GM23338 (cell line): ENCODE measurements around the gene OSBPL6. TPM values are rescaled to one million over a fixed set of nuclear protein-coding genes. Genes with fewer than 3 reads are reported as not detected.
A peak's percentile ranks its signal among the peaks of the same experiment; 100 is the strongest.

ENCODE experiments used
- ATAC-seq: fragments of 200-7000 bp; cut with Tn5 transposase; 3 replicates; pipeline ENCODE4 v1.9.1; 2020
- DNase-seq: peaks from one replicate; pipeline ENCODE4 v3.0.0-alpha.2; 2015; ENCODE audit warnings: low spot score
- H2AFZ ChIP-seq: fragments of 200-600 bp; sonication (generic); 2 replicates; pipeline ENCODE4 v1.8.0; 2016; ENCODE audit warnings: antibody characterized with exemption, mild to moderate bottlenecking, moderate library complexity
- H3F3A ChIP-seq: fragments of 200-600 bp; sonication (generic); replicated peaks from 2 replicates; pipeline ENCODE4 v1.8.0; 2017; ENCODE audit warnings: antibody characterized with exemption, mixed run types, low read depth
- H3K27ac ChIP-seq: fragments of 200-600 bp; sonication (generic); 2 replicates; pipeline ENCODE4 v1.6.1; 2016; ENCODE audit warnings: low read depth
- H3K27me3 ChIP-seq: fragments of 200-600 bp; sonication (generic); 2 replicates; pipeline ENCODE4 v1.8.0; 2016; ENCODE audit warnings: mild to moderate bottlenecking, mixed run types, moderate library complexity; ENCODE audit not compliant: insufficient read depth
- H3K36me3 ChIP-seq: fragments of 200-600 bp; sonication (generic); 2 replicates; pipeline ENCODE4 v1.8.0; 2016; ENCODE audit warnings: mild to moderate bottlenecking; ENCODE audit not compliant: insufficient read depth
- H3K4me1 ChIP-seq: fragments of 200-600 bp; sonication (generic); 2 replicates; pipeline ENCODE4 v1.8.0; 2016; ENCODE audit warnings: mild to moderate bottlenecking, moderate library complexity; ENCODE audit not compliant: insufficient read depth
- H3K4me2 ChIP-seq: fragments of 200-600 bp; sonication (generic); 2 replicates; pipeline ENCODE4 v1.7.1; 2017; ENCODE audit warnings: mixed run types
- H3K4me3 ChIP-seq: fragments of 200-600 bp; sonication (generic); 2 replicates; pipeline ENCODE4 v1.6.1; 2016; ENCODE audit warnings: mixed run types
- H3K79me2 ChIP-seq: fragments of 200-600 bp; sonication (generic); replicated peaks from 2 replicates; pipeline ENCODE4 v1.8.0; 2017; ENCODE audit warnings: mild to moderate bottlenecking; ENCODE audit not compliant: insufficient read depth
- H3K9me2 ChIP-seq: fragments of 200-600 bp; sonication (generic); 2 replicates; pipeline ENCODE4 v1.8.0; 2017; ENCODE audit not compliant: insufficient read depth
- H4K20me1 ChIP-seq: fragments of 200-600 bp; sonication (generic); replicated peaks from 2 replicates; pipeline ENCODE4 v1.8.0; 2017; ENCODE audit warnings: mild to moderate bottlenecking; ENCODE audit not compliant: insufficient read depth
- H3K27ac Mint-ChIP-seq: 2 replicates; pipeline ENCODE4 v1.8.0; 2020; ENCODE audit warnings: inconsistent platforms, mild to moderate bottlenecking, moderate library complexity, mixed read lengths
- H3K27me3 Mint-ChIP-seq: 3 replicates; pipeline ENCODE4 v1.8.0; 2022; ENCODE audit warnings: low read depth, mild to moderate bottlenecking, moderate library complexity, mixed read lengths, inconsistent platforms; ENCODE audit not compliant: insufficient read depth, poor library complexity
- H3K36me3 Mint-ChIP-seq: 3 replicates; pipeline ENCODE4 v1.8.0; 2021; ENCODE audit warnings: low read depth, mild to moderate bottlenecking, inconsistent platforms, moderate library complexity, mixed read lengths
- H3K4me1 Mint-ChIP-seq: 3 replicates; pipeline ENCODE4 v1.8.0; 2020; ENCODE audit warnings: mild to moderate bottlenecking, inconsistent platforms, mixed read lengths
- H3K4me3 Mint-ChIP-seq: 3 replicates; pipeline ENCODE4 v1.8.0; 2021; ENCODE audit warnings: moderate library complexity, mild to moderate bottlenecking, inconsistent platforms, mixed read lengths
- H3K9me3 Mint-ChIP-seq: 3 replicates; pipeline ENCODE4 v1.8.0; 2020; ENCODE audit warnings: moderate library complexity, mild to moderate bottlenecking, inconsistent platforms, mixed read lengths
- CREB1 ChIP-seq: fragments of 250-450 bp; sonication (Bioruptor Pico); IDR thresholded peaks from 2 replicates; pipeline ENCODE4 v1.5.0; 2020; ENCODE audit warnings: low read depth, mild to moderate bottlenecking, moderate library complexity
- EZH2 ChIP-seq: fragments of 200-600 bp; sonication (generic); IDR thresholded peaks from one replicate; pipeline ENCODE4 v1.8.0; 2017; ENCODE audit warnings: antibody characterized with exemption, mild to moderate bottlenecking, low read depth; ENCODE audit not compliant: unreplicated experiment
- EZH2phosphoT487 ChIP-seq: fragments of 200-600 bp; sonication (generic); IDR thresholded peaks from one replicate; pipeline ENCODE4 v1.8.1; 2018; ENCODE audit warnings: antibody characterized with exemption; ENCODE audit not compliant: unreplicated experiment
- JUNB ChIP-seq: IDR thresholded peaks from one replicate; pipeline ENCODE4 v1.6.1; 2016; ENCODE audit warnings: antibody characterized with exemption; ENCODE audit not compliant: unreplicated experiment
- NANOG ChIP-seq: IDR thresholded peaks from 2 replicates; pipeline ENCODE4 v1.6.1; 2016; ENCODE audit warnings: antibody characterized with exemption, borderline replicate concordance
- POLR2AphosphoS5 ChIP-seq: IDR thresholded peaks from 2 replicates; pipeline ENCODE4 v1.6.1; 2016; ENCODE audit warnings: antibody characterized with exemption, low read depth
- STAT1 ChIP-seq: IDR thresholded peaks from one replicate; pipeline ENCODE4 v1.6.1; 2016; ENCODE audit warnings: antibody characterized with exemption; ENCODE audit not compliant: unreplicated experiment
- ZNF114 ChIP-seq: fragments of 250-450 bp; sonication (Bioruptor Pico); IDR thresholded peaks from 2 replicates; pipeline ENCODE4 v1.5.0; 2020; ENCODE audit warnings: mild to moderate bottlenecking, moderate library complexity
- ZNF331 ChIP-seq: fragments of 250-450 bp; sonication (Bioruptor Pico); IDR thresholded peaks from 2 replicates; pipeline ENCODE4 v1.5.0; 2020; ENCODE audit warnings: low read depth, mild to moderate bottlenecking, moderate library complexity
- polyA plus RNA-seq: library from polyadenylated mRNA; unstranded; fragments of >200 nt; fragmentation: Nextera tagmentation; extraction: Ambion mirVana; gene quantifications from 2 replicates; pipeline ENCODE4 v1.2.1, GENCODE V29; 2016
- total RNA-seq: library from RNA; depleted of rRNA; stranded (reverse); fragments of >200 nt; shearing (Covaris generic); gene quantifications from 2 replicates; pipeline ENCODE4 v1.2.3, GENCODE V29; 2014
- TF ChIP-seq, protein P1 (sequence below): IDR thresholded peaks from 2 replicates; pipeline ENCODE4 v1.6.1; 2016; ENCODE audit warnings: antibody characterized with exemption
- TF ChIP-seq, protein P2 (sequence below), 2 experiments: fragments of 200-600 bp in 1 of 2; sonication (generic) in 1 of 2; conservative IDR thresholded peaks; 2 replicates each; pipeline versions ENCODE4 v1.5.1 to v1.6.1; 2016 to 2017; ENCODE audit warnings: antibody characterized with exemption in 2 of 2, low read depth in 2 of 2, mild to moderate bottlenecking in 2 of 2, moderate library complexity in 1 of 2
- TF ChIP-seq, protein P3 (sequence below): IDR thresholded peaks from one replicate; pipeline ENCODE4 v1.6.1; 2018; ENCODE audit warnings: antibody characterized with exemption; ENCODE audit not compliant: unreplicated experiment

Gene OSBPL6
- total and polyA plus RNA-seq, 2 experiments from 2014 or later, result 6.0 to 8.5 TPM

DNA sequence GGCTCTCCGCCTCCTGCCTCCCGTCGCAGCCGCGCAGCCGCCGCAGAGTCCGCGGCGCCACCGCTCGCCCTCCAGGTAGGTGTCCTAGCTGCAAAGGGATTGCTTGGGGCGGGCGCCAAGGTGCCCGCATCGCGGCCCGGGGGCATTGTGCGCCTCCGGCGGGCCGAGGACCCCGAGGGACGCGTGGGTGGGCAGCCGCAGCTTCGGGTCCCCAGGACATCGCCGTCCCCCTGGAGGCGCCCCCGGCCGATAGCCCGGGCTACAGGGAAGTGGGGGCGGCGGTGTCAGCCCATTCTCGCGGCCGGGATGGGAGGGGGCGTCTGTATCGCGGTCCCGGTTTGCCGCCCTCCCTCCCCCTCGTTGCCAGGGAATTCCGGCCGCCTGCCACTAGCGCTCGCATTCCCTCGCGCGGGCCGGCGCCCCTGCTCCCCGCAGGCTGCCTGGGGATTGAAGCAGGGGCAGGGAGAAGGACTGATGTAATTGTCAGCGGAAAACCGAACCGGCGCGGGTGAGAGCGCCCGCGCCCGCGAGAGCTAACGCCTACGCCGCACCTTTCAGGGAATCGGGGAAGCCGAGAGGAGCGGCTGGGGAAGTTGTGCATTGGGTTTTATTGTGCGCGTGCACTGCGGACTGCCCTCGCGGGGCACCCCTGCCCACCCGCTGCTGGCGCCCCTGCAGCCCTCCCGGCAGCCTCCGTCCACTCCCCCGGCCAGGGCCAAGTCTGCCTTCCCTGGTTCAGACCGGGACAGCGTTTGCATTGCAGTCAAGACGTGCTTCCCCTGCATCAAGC lies 483 bp downstream of the OSBPL6 start (continued):
- TF ChIP-seq, protein P1, sequence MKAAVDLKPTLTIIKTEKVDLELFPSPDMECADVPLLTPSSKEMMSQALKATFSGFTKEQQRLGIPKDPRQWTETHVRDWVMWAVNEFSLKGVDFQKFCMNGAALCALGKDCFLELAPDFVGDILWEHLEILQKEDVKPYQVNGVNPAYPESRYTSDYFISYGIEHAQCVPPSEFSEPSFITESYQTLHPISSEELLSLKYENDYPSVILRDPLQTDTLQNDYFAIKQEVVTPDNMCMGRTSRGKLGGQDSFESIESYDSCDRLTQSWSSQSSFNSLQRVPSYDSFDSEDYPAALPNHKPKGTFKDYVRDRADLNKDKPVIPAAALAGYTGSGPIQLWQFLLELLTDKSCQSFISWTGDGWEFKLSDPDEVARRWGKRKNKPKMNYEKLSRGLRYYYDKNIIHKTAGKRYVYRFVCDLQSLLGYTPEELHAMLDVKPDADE, result no peak
- TF ChIP-seq STAT1, result no peak
- TF ChIP-seq JUNB, result no peak
- TF ChIP-seq ZNF114, result no peak

DNA sequence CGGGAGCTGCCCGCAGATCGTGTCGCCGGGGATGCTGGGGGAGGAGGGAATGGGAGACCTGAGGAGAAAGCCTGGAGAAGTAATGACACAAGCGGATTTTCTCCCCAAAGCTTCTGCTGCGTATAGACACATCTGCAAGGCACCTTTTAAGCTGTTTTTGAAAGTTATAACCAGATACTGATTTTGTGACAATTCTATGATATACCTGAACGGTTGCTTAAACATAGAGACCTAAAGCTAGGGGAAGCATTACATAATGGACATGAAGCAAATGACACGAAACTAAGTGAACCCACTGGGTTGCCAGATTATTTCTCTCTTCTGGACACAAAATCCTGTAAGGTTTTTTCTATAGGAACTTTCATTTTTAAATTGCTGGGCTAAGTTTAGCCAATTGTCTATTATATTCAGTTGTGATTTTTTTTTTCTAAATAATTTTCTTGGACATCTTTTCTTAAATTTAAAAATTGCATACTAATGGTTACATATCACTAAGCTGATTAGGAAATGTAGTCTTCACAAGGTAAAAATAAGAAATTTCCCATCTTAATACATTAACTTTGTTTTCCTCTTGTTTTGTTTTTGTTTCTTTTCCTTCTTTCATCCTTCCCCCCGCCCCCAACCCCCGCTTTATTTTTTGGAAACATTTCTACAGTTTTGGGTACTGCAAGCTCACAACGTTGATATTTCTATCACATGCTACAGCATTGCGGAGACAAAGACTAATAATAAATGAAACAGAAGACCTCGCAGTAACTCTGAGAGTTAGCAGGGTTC lies 1.3 kb downstream of the OSBPL6 start:
- peaks cover 24% of the 10 kb centered on the region for H3K4me1 ChIP-seq
- peaks cover 5% of the 10 kb centered on the region; the same call in 1 of the 2 replicates for H3F3A ChIP-seq
- no peaks in the 10 kb centered on the region for H3K36me3 Mint-ChIP-seq
- peak; percentile 24 for TF ChIP-seq EZH2
- TF ChIP-seq POLR2AphosphoS5, result no peak
- H3K27me3 ChIP-seq, result peaks cover 55% of the 10 kb centered on the region
- no peak overlapping the region for H3K27ac Mint-ChIP-seq
- H3K27me3 Mint-ChIP-seq, result peaks cover 32% of the 10 kb centered on the region
- no peaks in the 10 kb centered on the region for H3K9me3 Mint-ChIP-seq
- no peak overlapping the region for H3K27ac ChIP-seq
- H3K79me2 ChIP-seq, result no peaks in the 10 kb centered on the region; the same call in 1 of the 2 replicates
- H4K20me1 ChIP-seq, result peaks cover 17% of the 10 kb centered on the region
- H3K9me2 ChIP-seq, result no peaks in the 10 kb centered on the region
- H3K36me3 ChIP-seq, result no peaks in the 10 kb centered on the region
- DNase-seq, result no peak
- H3K4me1 Mint-ChIP-seq, result peaks cover 26% of the 10 kb centered on the region
- H3K4me3 ChIP-seq, result peak overlapping the region; percentile 91
- H3K4me2 ChIP-seq, result peak overlapping the region; percentile 83
- H3K4me3 Mint-ChIP-seq, result peak overlapping the region; percentile 83
- peak overlapping the region; percentile 98 for H2AFZ ChIP-seq
- no peak for ATAC-seq

DNA sequence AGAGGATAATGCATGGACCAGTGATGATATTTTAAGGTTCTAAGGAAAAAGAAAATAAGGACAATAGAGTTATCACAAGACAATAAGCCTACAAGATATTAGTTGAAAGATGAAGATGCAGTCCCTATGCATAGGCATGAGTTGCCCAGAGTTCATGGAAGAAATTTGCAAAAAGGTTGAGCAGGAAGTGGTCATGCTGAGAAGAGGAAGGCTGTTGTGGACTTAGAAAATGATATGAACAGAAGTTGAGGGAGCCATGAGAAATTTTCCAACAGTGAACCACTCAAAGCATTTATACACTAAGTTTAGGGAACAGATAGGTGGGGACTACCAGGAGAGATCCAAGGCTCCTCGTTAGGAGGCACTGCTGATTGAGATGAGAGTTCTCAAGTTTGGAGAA lies 3.5 kb downstream of the OSBPL6 start:
- H3K79me2 ChIP-seq, result no peaks in the 10 kb centered on the region; the same call in 1 of the 2 replicates
- ATAC-seq, result no peak
- TF ChIP-seq, protein P2, sequence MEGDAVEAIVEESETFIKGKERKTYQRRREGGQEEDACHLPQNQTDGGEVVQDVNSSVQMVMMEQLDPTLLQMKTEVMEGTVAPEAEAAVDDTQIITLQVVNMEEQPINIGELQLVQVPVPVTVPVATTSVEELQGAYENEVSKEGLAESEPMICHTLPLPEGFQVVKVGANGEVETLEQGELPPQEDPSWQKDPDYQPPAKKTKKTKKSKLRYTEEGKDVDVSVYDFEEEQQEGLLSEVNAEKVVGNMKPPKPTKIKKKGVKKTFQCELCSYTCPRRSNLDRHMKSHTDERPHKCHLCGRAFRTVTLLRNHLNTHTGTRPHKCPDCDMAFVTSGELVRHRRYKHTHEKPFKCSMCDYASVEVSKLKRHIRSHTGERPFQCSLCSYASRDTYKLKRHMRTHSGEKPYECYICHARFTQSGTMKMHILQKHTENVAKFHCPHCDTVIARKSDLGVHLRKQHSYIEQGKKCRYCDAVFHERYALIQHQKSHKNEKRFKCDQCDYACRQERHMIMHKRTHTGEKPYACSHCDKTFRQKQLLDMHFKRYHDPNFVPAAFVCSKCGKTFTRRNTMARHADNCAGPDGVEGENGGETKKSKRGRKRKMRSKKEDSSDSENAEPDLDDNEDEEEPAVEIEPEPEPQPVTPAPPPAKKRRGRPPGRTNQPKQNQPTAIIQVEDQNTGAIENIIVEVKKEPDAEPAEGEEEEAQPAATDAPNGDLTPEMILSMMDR (conservative IDR thresholded peaks at IDR 0.05; ENCODE audit: low read depth in 2 of 2), result no peak
- TF ChIP-seq, protein P1, result no peak
- TF ChIP-seq, protein P3, sequence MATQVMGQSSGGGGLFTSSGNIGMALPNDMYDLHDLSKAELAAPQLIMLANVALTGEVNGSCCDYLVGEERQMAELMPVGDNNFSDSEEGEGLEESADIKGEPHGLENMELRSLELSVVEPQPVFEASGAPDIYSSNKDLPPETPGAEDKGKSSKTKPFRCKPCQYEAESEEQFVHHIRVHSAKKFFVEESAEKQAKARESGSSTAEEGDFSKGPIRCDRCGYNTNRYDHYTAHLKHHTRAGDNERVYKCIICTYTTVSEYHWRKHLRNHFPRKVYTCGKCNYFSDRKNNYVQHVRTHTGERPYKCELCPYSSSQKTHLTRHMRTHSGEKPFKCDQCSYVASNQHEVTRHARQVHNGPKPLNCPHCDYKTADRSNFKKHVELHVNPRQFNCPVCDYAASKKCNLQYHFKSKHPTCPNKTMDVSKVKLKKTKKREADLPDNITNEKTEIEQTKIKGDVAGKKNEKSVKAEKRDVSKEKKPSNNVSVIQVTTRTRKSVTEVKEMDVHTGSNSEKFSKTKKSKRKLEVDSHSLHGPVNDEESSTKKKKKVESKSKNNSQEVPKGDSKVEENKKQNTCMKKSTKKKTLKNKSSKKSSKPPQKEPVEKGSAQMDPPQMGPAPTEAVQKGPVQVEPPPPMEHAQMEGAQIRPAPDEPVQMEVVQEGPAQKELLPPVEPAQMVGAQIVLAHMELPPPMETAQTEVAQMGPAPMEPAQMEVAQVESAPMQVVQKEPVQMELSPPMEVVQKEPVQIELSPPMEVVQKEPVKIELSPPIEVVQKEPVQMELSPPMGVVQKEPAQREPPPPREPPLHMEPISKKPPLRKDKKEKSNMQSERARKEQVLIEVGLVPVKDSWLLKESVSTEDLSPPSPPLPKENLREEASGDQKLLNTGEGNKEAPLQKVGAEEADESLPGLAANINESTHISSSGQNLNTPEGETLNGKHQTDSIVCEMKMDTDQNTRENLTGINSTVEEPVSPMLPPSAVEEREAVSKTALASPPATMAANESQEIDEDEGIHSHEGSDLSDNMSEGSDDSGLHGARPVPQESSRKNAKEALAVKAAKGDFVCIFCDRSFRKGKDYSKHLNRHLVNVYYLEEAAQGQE, result no peak
- TF ChIP-seq CREB1 (CRISPR knock-in tag) (no peak), ZNF331 (CRISPR knock-in tag) (no peak), NANOG (no peak), ZNF114 (no peak), EZH2phosphoT487 (no peak)

More for the DNA sequence above, 3.5 kb downstream of the OSBPL6 start:
- no peak overlapping the region for H3K27ac Mint-ChIP-seq
- DNase-seq, result no peak
- Histone ChIP-seq H3K4me3 (no peak overlapping the region), H3K36me3 (no peaks in the 10 kb centered on the region), H3K27me3 (peaks cover 35% of the 10 kb centered on the region), H3F3A (peaks cover 5% of the 10 kb centered on the region; the same call in 1 of the 2 replicates), H4K20me1 (peaks cover 17% of the 10 kb centered on the region), H3K4me2 (no peak overlapping the region), H3K27ac (no peak overlapping the region), H3K9me2 (no peaks in the 10 kb centered on the region), H2AFZ (no peak overlapping the region), H3K4me1 (peaks cover 24% of the 10 kb centered on the region)
- H3K4me3 Mint-ChIP-seq, result no peak overlapping the region
- peaks cover 26% of the 10 kb centered on the region for H3K4me1 Mint-ChIP-seq
- no peaks in the 10 kb centered on the region for H3K9me3 Mint-ChIP-seq
- no peaks in the 10 kb centered on the region for H3K36me3 Mint-ChIP-seq
- peaks cover 14% of the 10 kb centered on the region for H3K27me3 Mint-ChIP-seq
